T-helper 1 cell treated with Interleukin-12 subunit alpha and Interleukin-12 subunit beta and Interleukin-4 antibody, amounts not matched to agents 30 μg/mL and 1 μg/mL, for 36 hours (primary cell): ENCODE results near the gene SLMAP.

Experiments used
- H3K27ac Mint-ChIP-seq: one replicate; pipeline ENCODE4 v1.8.0; 2021; ENCODE audit warnings: mild to moderate bottlenecking, mixed read lengths
- H3K27me3 Mint-ChIP-seq: one replicate; pipeline ENCODE4 v1.8.0; 2021; ENCODE audit warnings: low read depth, mixed read lengths
- H3K36me3 Mint-ChIP-seq: one replicate; pipeline ENCODE4 v1.8.0; 2021; ENCODE audit warnings: low read depth, mixed read lengths
- H3K4me1 Mint-ChIP-seq: one replicate; pipeline ENCODE4 v1.8.0; 2021; ENCODE audit warnings: low read depth, mixed read lengths
- H3K4me3 Mint-ChIP-seq: one replicate; pipeline ENCODE4 v1.8.0; 2021; ENCODE audit warnings: mild to moderate bottlenecking, moderate library complexity, mixed read lengths
- H3K9me3 Mint-ChIP-seq: one replicate; pipeline ENCODE4 v1.8.0; 2021; ENCODE audit warnings: mixed read lengths

Gene SLMAP

GRCh38 chr3:57737840-57738239, 18.3 kb upstream of the SLMAP start:
- Mint-ChIP-seq H3K36me3 (no peaks in the 10 kb centered on the region), H3K4me3 (no peak overlapping the region), H3K9me3 (no peaks in the 10 kb centered on the region), H3K27ac (no peak overlapping the region), H3K4me1 (no peaks in the 10 kb centered on the region), H3K27me3 (no peaks in the 10 kb centered on the region)

GRCh38 chr3:57738391-57738790, 17.7 kb upstream of the SLMAP start:
- no peaks in the 10 kb centered on the region for H3K9me3 Mint-ChIP-seq
- peaks cover under 1% of the 10 kb centered on the region for H3K4me1 Mint-ChIP-seq
- no peak overlapping the region for H3K27ac Mint-ChIP-seq
- no peaks in the 10 kb centered on the region for H3K27me3 Mint-ChIP-seq
- H3K4me3 Mint-ChIP-seq, result no peak overlapping the region
- H3K36me3 Mint-ChIP-seq, result no peaks in the 10 kb centered on the region

- no peaks in the 10 kb centered on the region for H3K36me3 Mint-ChIP-seq
- H3K9me3 Mint-ChIP-seq, result no peaks in the 10 kb centered on the region
- H3K27me3 Mint-ChIP-seq, result no peaks in the 10 kb centered on the region
- peaks cover 2% of the 10 kb centered on the region for H3K4me1 Mint-ChIP-seq
- H3K27ac Mint-ChIP-seq, result no peak overlapping the region
- H3K4me3 Mint-ChIP-seq, result no peak overlapping the region
Measured at GRCh38 chr3:57740027-57740426, 16.1 kb upstream of the SLMAP start.

- H3K4me3 Mint-ChIP-seq, result no peak overlapping the region
- no peak overlapping the region for H3K27ac Mint-ChIP-seq
- H3K27me3 Mint-ChIP-seq, result peaks cover 5% of the 10 kb centered on the region
- H3K9me3 Mint-ChIP-seq, result no peaks in the 10 kb centered on the region
- no peaks in the 10 kb centered on the region for H3K36me3 Mint-ChIP-seq
- peaks cover 2% of the 10 kb centered on the region for H3K4me1 Mint-ChIP-seq
Measured at GRCh38 chr3:57743496-57743895, 12.6 kb upstream of the SLMAP start.

- Mint-ChIP-seq H3K4me1 (peaks cover 2% of the 10 kb centered on the region), H3K27me3 (peaks cover 5% of the 10 kb centered on the region), H3K27ac (no peak overlapping the region), H3K9me3 (no peaks in the 10 kb centered on the region), H3K4me3 (no peak overlapping the region), H3K36me3 (no peaks in the 10 kb centered on the region)
Measured at GRCh38 chr3:57745101-57745500, 11.0 kb upstream of the SLMAP start.

- Mint-ChIP-seq H3K27me3 (peaks cover 6% of the 10 kb centered on the region), H3K9me3 (no peaks in the 10 kb centered on the region), H3K4me1 (peaks cover 2% of the 10 kb centered on the region), H3K4me3 (no peak overlapping the region), H3K36me3 (no peaks in the 10 kb centered on the region), H3K27ac (no peak overlapping the region)
Measured at GRCh38 chr3:57746156-57747010, 9.7 kb upstream of the SLMAP start.

- Mint-ChIP-seq H3K4me3 (no peak overlapping the region), H3K9me3 (no peaks in the 10 kb centered on the region), H3K4me1 (no peaks in the 10 kb centered on the region), H3K27ac (no peak overlapping the region), H3K27me3 (peaks cover 17% of the 10 kb centered on the region), H3K36me3 (no peaks in the 10 kb centered on the region)
Measured at GRCh38 chr3:57749542-57749941, 6.6 kb upstream of the SLMAP start.

- Mint-ChIP-seq H3K9me3 (no peaks in the 10 kb centered on the region), H3K36me3 (peaks cover 7% of the 10 kb centered on the region), H3K4me1 (peaks cover 4% of the 10 kb centered on the region), H3K27ac (no peak overlapping the region), H3K27me3 (peaks cover 12% of the 10 kb centered on the region), H3K4me3 (no peak overlapping the region)
Measured at GRCh38 chr3:57752307-57752706, 3.8 kb upstream of the SLMAP start.

GRCh38 chr3:57753016-57753415, 3.1 kb upstream of the SLMAP start:
- peaks cover 12% of the 10 kb centered on the region for H3K27me3 Mint-ChIP-seq

GRCh38 chr3:57755368-57755675, 787 bp upstream of the SLMAP start:
- Mint-ChIP-seq H3K27ac (peak overlapping the region; percentile 96), H3K4me3 (peak overlapping the region; percentile 94), H3K27me3 (peaks cover 12% of the 10 kb centered on the region), H3K9me3 (no peaks in the 10 kb centered on the region), H3K36me3 (peaks cover 18% of the 10 kb centered on the region), H3K4me1 (peaks cover 21% of the 10 kb centered on the region)

More at GRCh38 chr3:57753016-57753415, 3.1 kb upstream of the SLMAP start:
- H3K9me3 Mint-ChIP-seq, result no peaks in the 10 kb centered on the region
- no peak overlapping the region for H3K27ac Mint-ChIP-seq
- peaks cover 9% of the 10 kb centered on the region for H3K4me1 Mint-ChIP-seq
- H3K4me3 Mint-ChIP-seq, result no peak overlapping the region
- peaks cover 12% of the 10 kb centered on the region for H3K36me3 Mint-ChIP-seq

GRCh38 chr3:57756528-57757401, 656 bp downstream of the SLMAP start:
- peaks cover 20% of the 10 kb centered on the region for H3K36me3 Mint-ChIP-seq
- peaks cover 8% of the 10 kb centered on the region for H3K27me3 Mint-ChIP-seq
- H3K27ac Mint-ChIP-seq, result peak overlapping the region; percentile 96
- H3K4me3 Mint-ChIP-seq, result peak overlapping the region; percentile 95
- no peaks in the 10 kb centered on the region for H3K9me3 Mint-ChIP-seq
- H3K4me1 Mint-ChIP-seq, result peaks cover 25% of the 10 kb centered on the region

GRCh38 chr3:57757642-57758297, 1.7 kb downstream of the SLMAP start:
- H3K9me3 Mint-ChIP-seq, result no peaks in the 10 kb centered on the region
- peaks cover 22% of the 10 kb centered on the region for H3K36me3 Mint-ChIP-seq
- no peak overlapping the region for H3K27ac Mint-ChIP-seq
- peaks cover 8% of the 10 kb centered on the region for H3K27me3 Mint-ChIP-seq
- peak overlapping the region; percentile 95 for H3K4me3 Mint-ChIP-seq
- peaks cover 25% of the 10 kb centered on the region for H3K4me1 Mint-ChIP-seq

- peak overlapping the region; percentile 95 for H3K4me3 Mint-ChIP-seq
- peaks cover 6% of the 10 kb centered on the region for H3K27me3 Mint-ChIP-seq
- H3K27ac Mint-ChIP-seq, result no peak overlapping the region
- no peaks in the 10 kb centered on the region for H3K9me3 Mint-ChIP-seq
- H3K36me3 Mint-ChIP-seq, result peaks cover 27% of the 10 kb centered on the region
- peaks cover 32% of the 10 kb centered on the region for H3K4me1 Mint-ChIP-seq
Measured at GRCh38 chr3:57758686-57759085, 2.6 kb downstream of the SLMAP start.

GRCh38 chr3:57764794-57765193, 8.7 kb downstream of the SLMAP start:
- Mint-ChIP-seq H3K9me3 (no peaks in the 10 kb centered on the region), H3K36me3 (peaks cover 32% of the 10 kb centered on the region), H3K27me3 (no peaks in the 10 kb centered on the region), H3K27ac (no peak overlapping the region), H3K4me1 (peaks cover 28% of the 10 kb centered on the region), H3K4me3 (no peak overlapping the region)
